Activated CD8-positive, alpha-beta memory T cell treated with anti-CD3 and anti-CD28 coated beads, Interleukin-2, amount 10 ng/mL, durations not matched to agents 7 days and 5 days (primary cell): ENCODE measurements around the gene ADGRB3. TPM values are rescaled to one million over a fixed set of nuclear protein-coding genes. Genes with fewer than 3 reads are reported as not detected.

Source experiments
- ATAC-seq: fragments of 150-1000 bp; cut with Tn5 transposase; one replicate; pipeline ENCODE4 v1.10.0; 2021; ENCODE audit warnings: moderate library complexity
- CTCF ChIA-PET: fragments of 350-600 bp; sonication (Branson Sonifier 250); formaldehyde crosslinking; loops from one replicate; lab custom pipeline; 2021; ENCODE audit warnings: antibody characterized with exemption; lab: Charles Lee
- DNase-seq: peaks from one replicate; pipeline ENCODE4 v3.0.0-alpha.2; 2020
- H3K27ac Mint-ChIP-seq: one replicate; pipeline ENCODE4 v1.8.0; 2021; ENCODE audit warnings: mild to moderate bottlenecking, mixed read lengths
- H3K27me3 Mint-ChIP-seq: one replicate; pipeline ENCODE4 v1.8.0; 2021; ENCODE audit warnings: mixed read lengths
- H3K36me3 Mint-ChIP-seq: one replicate; pipeline ENCODE4 v1.8.0; 2021; ENCODE audit warnings: mild to moderate bottlenecking, mixed read lengths
- H3K4me1 Mint-ChIP-seq: one replicate; pipeline ENCODE4 v1.8.0; 2021; ENCODE audit warnings: mixed read lengths
- H3K4me3 Mint-ChIP-seq: one replicate; pipeline ENCODE4 v1.8.0; 2021; ENCODE audit warnings: mild to moderate bottlenecking, moderate library complexity, mixed read lengths
- H3K9me3 Mint-ChIP-seq: one replicate; pipeline ENCODE4 v1.8.0; 2022; ENCODE audit warnings: low read depth, mixed read lengths
- total RNA-seq, 2 experiments: library from RNA; stranded (reverse); gene quantifications; one replicate each; pipeline ENCODE4 v1.2.3, GENCODE V29; 2021

ADGRB3 gene
- total RNA-seq, 2 experiments from 2014 or later = 0.33 TPM; not detected in 1

DNA sequence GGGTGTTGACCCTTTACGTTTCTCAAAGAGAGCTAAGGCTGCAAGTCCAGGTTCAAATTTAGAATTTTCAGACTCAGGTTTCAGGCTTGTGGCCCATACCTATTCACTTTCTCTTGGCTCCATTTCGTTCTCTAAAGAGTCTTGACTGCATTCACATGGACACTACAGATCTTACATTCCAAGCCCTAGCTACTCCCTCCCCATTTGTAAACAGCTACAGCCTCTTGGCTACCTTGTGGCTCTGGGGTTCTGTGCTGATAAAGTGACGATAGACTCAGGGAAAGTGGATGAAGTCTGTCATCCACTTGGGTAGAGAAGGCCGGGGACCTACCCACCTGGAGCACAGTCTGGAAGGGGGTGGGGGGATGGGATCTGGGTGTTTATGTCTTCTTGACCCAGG, 658.4 kb downstream of the ADGRB3 start:
- Mint-ChIP-seq H3K4me3 (no peak overlapping the region), H3K27ac (no peak overlapping the region), H3K4me1 (no peaks in the 10 kb centered on the region), H3K27me3 (no peaks in the 10 kb centered on the region), H3K9me3 (no peaks in the 10 kb centered on the region), H3K36me3 (no peaks in the 10 kb centered on the region)
- ATAC-seq (no peak), DNase-seq (no peak)
- CTCF ChIA-PET = no interaction called here

GRCh38 chr6:69294407-69294806, 659.3 kb downstream of the ADGRB3 start:
- no peak for ATAC-seq
- CTCF ChIA-PET = no interaction called here
- no peak overlapping the region for H3K27ac Mint-ChIP-seq
- no peak for DNase-seq
- no peaks in the 10 kb centered on the region for H3K9me3 Mint-ChIP-seq
- H3K27me3 Mint-ChIP-seq = no peaks in the 10 kb centered on the region
- no peaks in the 10 kb centered on the region for H3K4me1 Mint-ChIP-seq
- no peaks in the 10 kb centered on the region for H3K36me3 Mint-ChIP-seq
- no peak overlapping the region for H3K4me3 Mint-ChIP-seq

DNA sequence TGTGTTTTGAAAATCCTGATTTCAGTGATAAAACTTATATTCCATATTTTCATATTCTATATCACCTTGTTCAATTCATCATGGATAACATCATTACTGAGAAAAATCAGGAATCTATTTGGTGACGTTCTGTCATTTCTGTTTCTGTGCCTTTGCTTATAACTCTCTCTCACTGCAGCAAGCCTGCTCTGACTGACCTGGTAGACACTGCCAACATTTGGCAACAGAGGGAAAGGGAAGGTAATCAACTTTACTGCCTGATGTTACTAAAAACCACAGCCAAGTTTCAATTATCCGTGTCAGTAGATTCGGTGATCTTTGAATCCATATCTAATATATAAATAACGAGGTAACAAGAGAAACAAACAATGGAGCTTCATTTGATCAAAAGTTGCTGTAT, 659.8 kb downstream of the ADGRB3 start:
- DNase-seq = no peak
- CTCF ChIA-PET = no interaction called here
- Mint-ChIP-seq H3K36me3 (no peaks in the 10 kb centered on the region), H3K9me3 (no peaks in the 10 kb centered on the region), H3K4me1 (no peaks in the 10 kb centered on the region), H3K27me3 (no peaks in the 10 kb centered on the region), H3K27ac (no peak overlapping the region), H3K4me3 (no peak overlapping the region)
- ATAC-seq = no peak

- Mint-ChIP-seq H3K4me1 (no peaks in the 10 kb centered on the region), H3K4me3 (no peak overlapping the region), H3K36me3 (no peaks in the 10 kb centered on the region), H3K27me3 (no peaks in the 10 kb centered on the region), H3K27ac (no peak overlapping the region), H3K9me3 (no peaks in the 10 kb centered on the region)
- CTCF ChIA-PET = no interaction called here
- no peak for ATAC-seq
- no peak for DNase-seq
These were observed 668.3 kb downstream of the ADGRB3 start for GRCh38 chr6:69303382-69303781.

- CTCF ChIA-PET = no interaction called here
- no peak for DNase-seq
- Mint-ChIP-seq H3K4me3 (no peak overlapping the region), H3K36me3 (no peaks in the 10 kb centered on the region), H3K27ac (no peak overlapping the region), H3K27me3 (no peaks in the 10 kb centered on the region), H3K4me1 (no peaks in the 10 kb centered on the region), H3K9me3 (peaks cover 3% of the 10 kb centered on the region)
- no peak for ATAC-seq
These were observed 670.4 kb downstream of the ADGRB3 start for GRCh38 chr6:69305456-69305855.

- no peaks in the 10 kb centered on the region for H3K4me1 Mint-ChIP-seq
- ATAC-seq (no peak), DNase-seq (no peak)
- H3K36me3 Mint-ChIP-seq = no peaks in the 10 kb centered on the region
- H3K4me3 Mint-ChIP-seq = no peak overlapping the region
- no peaks in the 10 kb centered on the region for H3K27me3 Mint-ChIP-seq
- H3K9me3 Mint-ChIP-seq = peaks cover 3% of the 10 kb centered on the region
- no peak overlapping the region for H3K27ac Mint-ChIP-seq
- CTCF ChIA-PET = no interaction called here
These were observed 673.5 kb downstream of the ADGRB3 start for GRCh38 chr6:69308584-69308983.

GRCh38 chr6:69311888-69312287, 676.8 kb downstream of the ADGRB3 start:
- DNase-seq = no peak
- CTCF ChIA-PET = no interaction called here

DNA sequence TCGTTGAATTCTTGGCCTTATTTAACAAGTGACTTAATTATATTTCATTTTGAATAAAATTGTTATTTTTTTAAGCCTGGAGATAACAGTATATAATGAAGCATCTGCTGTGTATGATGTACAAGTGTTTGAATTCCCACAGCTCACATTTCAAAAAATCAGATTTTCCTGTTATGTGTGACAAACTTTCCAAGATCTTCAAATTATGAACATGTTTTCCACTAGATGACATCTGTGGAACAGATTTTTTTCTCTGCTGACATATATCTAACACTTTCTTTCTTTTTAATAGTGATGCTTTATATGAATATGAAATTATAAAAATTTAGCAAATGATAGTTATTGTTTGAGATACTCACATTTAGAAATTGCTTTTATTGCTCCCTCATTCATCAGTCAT, 678.9 kb downstream of the ADGRB3 start:
- H3K27ac Mint-ChIP-seq = no peak overlapping the region

More at GRCh38 chr6:69311888-69312287, 676.8 kb downstream of the ADGRB3 start:
- no peak overlapping the region for H3K27ac Mint-ChIP-seq
- H3K9me3 Mint-ChIP-seq = peaks cover 3% of the 10 kb centered on the region
- no peaks in the 10 kb centered on the region for H3K4me1 Mint-ChIP-seq
- H3K36me3 Mint-ChIP-seq = no peaks in the 10 kb centered on the region
- no peak for ATAC-seq
- H3K27me3 Mint-ChIP-seq = no peaks in the 10 kb centered on the region
- no peak overlapping the region for H3K4me3 Mint-ChIP-seq

DNA sequence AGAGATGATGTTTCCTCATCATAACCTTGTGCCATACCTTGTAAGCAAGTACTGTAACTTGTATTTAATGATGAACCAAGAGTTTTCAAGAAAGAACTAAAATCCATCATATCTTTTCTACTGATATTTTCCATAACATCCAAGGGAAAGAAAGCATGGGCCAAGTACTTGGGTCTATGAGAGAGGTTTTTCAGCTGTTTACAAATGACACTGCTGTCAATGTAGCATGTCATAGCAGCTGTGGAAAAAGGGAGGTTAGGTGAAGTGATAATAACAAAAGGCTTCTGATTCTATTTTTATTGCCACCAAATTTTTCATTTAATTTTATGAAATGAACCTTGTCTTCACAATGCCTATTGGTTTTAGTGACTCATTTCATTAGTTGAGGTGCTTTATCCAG, 679.4 kb downstream of the ADGRB3 start:
- ATAC-seq = no peak
- DNase-seq = no peak
- H3K27me3 Mint-ChIP-seq = no peaks in the 10 kb centered on the region

More for the DNA sequence above, 678.9 kb downstream of the ADGRB3 start:
- Mint-ChIP-seq H3K36me3 (no peaks in the 10 kb centered on the region), H3K9me3 (no peaks in the 10 kb centered on the region), H3K27me3 (no peaks in the 10 kb centered on the region), H3K4me1 (no peaks in the 10 kb centered on the region), H3K4me3 (no peak overlapping the region)
- CTCF ChIA-PET = no interaction called here
- no peak for DNase-seq
- no peak for ATAC-seq

GRCh38 chr6:69331886-69332285, 696.8 kb downstream of the ADGRB3 start:
- Mint-ChIP-seq H3K4me1 (no peaks in the 10 kb centered on the region), H3K9me3 (peaks cover 2% of the 10 kb centered on the region), H3K4me3 (no peak overlapping the region), H3K27ac (no peak overlapping the region), H3K27me3 (no peaks in the 10 kb centered on the region), H3K36me3 (no peaks in the 10 kb centered on the region)
- ATAC-seq = no peak
- DNase-seq = no peak
- CTCF ChIA-PET = no interaction called here

More for the DNA sequence above, 679.4 kb downstream of the ADGRB3 start:
- Mint-ChIP-seq H3K27ac (no peak overlapping the region), H3K9me3 (no peaks in the 10 kb centered on the region), H3K36me3 (no peaks in the 10 kb centered on the region), H3K4me1 (no peaks in the 10 kb centered on the region), H3K4me3 (no peak overlapping the region)
- CTCF ChIA-PET = no interaction called here

GRCh38 chr6:69337311-69337710, 702.2 kb downstream of the ADGRB3 start:
- no peak for DNase-seq
- Mint-ChIP-seq H3K36me3 (no peaks in the 10 kb centered on the region), H3K4me1 (no peaks in the 10 kb centered on the region), H3K9me3 (no peaks in the 10 kb centered on the region), H3K4me3 (no peak overlapping the region), H3K27ac (no peak overlapping the region), H3K27me3 (no peaks in the 10 kb centered on the region)
- no peak for ATAC-seq
- CTCF ChIA-PET = no interaction called here

DNA sequence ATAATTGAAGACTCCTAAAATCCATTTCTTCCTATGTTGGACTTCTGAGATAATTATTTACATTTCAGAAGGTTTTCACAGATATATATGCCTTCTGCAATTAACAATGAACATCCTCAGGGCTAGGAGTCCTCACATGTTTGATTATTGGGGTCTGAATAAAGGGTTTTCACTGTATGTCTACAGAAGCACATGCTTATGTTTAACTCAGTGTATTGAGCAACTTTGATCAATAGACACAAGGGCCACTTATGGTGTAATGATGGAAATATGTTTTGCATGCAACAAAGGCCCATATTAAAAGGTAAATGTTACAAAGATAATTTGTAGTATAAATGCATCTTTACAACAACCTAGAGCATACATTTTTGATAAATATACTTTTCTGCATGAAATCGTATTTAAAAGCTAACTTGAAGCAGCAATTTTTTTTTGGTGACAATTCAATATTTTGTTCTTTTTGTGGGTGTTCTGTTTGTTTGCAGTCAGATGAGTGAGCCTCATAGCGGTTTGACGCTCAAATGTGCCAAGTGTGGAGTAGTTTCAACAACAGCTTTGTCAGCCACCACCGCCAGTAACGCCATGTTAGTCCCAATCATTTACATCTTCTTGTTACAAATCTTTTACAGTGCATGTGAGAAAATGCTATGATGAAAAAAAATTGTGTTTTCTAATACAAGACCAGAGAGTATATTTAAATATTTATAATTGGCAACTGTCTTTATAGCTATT, 703.5 kb downstream of the ADGRB3 start:
- H3K4me3 Mint-ChIP-seq = no peak overlapping the region
- no peaks in the 10 kb centered on the region for H3K36me3 Mint-ChIP-seq
- no peak for ATAC-seq
- H3K27me3 Mint-ChIP-seq = no peaks in the 10 kb centered on the region
- CTCF ChIA-PET = no interaction called here
- no peaks in the 10 kb centered on the region for H3K9me3 Mint-ChIP-seq
- no peak for DNase-seq
- H3K4me1 Mint-ChIP-seq = no peaks in the 10 kb centered on the region
- H3K27ac Mint-ChIP-seq = no peak overlapping the region

DNA sequence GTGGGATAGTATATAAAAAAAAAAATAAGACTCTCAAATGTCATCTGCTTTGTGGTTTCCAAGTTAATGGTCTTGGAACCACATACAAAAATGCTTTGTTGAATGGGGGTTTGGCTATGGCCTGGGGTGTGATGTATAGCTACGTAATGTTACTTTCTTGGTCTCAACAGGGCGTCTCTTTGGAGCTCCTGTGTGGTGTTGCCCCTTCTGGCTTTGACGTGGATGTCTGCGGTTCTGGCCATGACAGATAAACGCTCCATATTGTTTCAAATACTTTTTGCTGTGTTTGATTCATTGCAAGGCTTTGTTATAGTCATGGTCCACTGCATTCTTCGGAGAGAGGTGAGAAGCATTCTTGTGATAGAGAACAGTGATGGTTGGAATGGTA, 704.1 kb downstream of the ADGRB3 start:
- H3K36me3 Mint-ChIP-seq = no peaks in the 10 kb centered on the region
- no peak overlapping the region for H3K4me3 Mint-ChIP-seq
- no peaks in the 10 kb centered on the region for H3K27me3 Mint-ChIP-seq
- H3K27ac Mint-ChIP-seq = no peak overlapping the region
- ATAC-seq (no peak), DNase-seq (no peak)
- no peaks in the 10 kb centered on the region for H3K9me3 Mint-ChIP-seq
- no peaks in the 10 kb centered on the region for H3K4me1 Mint-ChIP-seq
- CTCF ChIA-PET = no interaction called here

DNA sequence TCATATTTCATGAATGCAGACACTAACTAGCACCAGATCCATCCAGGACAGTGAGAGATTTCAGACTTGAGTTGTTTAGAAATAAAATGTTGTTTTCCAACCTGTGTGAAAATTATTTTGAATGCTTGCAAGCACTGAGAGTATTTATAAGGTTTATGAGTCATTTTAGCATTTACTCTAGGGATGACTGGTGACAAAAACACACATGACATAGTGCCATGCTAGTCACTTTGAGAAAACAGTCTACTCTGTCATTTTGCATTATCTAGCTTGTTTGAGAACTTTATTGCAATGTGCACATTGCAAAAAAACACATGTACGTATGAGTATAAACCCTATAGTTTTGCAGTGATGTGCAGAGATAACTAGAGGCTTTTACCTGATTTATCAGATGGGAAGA, 705.1 kb downstream of the ADGRB3 start:
- Mint-ChIP-seq H3K4me1 (no peaks in the 10 kb centered on the region), H3K9me3 (no peaks in the 10 kb centered on the region), H3K27me3 (no peaks in the 10 kb centered on the region), H3K36me3 (no peaks in the 10 kb centered on the region), H3K27ac (no peak overlapping the region), H3K4me3 (no peak overlapping the region)
- CTCF ChIA-PET = no interaction called here
- DNase-seq (no peak), ATAC-seq (no peak)
